ENCODE data around the gene DCTN5.

Gene DCTN5

DNA sequence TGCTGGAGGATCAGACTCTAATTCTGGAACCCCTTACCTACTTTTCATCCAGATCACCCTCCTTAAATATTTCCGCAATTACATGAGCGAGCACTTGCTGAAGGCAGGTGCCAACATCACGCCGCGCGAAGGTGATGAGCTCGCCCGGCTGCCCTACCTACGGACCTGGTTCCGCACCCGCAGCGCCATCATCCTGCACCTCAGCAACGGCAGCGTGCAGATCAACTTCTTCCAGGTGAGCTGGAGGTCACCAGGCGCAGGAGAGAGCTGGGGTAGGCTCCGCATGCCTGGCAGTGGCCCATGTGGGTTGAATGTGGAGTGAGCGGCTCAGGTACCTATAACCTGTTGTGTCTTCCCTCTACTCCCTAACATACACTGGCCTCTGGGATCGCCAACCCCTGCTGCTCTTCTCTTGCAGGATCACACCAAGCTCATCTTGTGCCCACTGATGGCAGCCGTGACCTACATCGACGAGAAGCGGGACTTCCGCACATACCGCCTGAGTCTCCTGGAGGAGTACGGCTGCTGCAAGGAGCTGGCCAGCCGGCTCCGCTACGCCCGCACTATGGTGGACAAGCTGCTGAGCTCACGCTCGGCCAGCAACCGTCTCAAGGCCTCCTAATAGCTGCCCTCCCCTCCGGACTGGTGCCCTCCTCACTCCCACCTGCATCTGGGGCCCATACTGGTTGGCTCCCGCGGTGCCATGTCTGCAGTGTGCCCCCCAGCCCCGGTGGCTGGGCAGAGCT, 48.3 kb downstream of the DCTN5 start:
- no peak for DNase-seq
- H3K9ac ChIP-seq (ENCODE audit: low read length) = no peak overlapping the region
- no peaks in the 10 kb centered on the region for H3K9me3 ChIP-seq (ENCODE audit: control insufficient read depth, low read length)
- no peak overlapping the region for H3K4me3 ChIP-seq (ENCODE audit: insufficient read depth in 1 of 2, low read depth in 1 of 2, low read length in 2 of 2)
- H3K4me2 ChIP-seq (ENCODE audit: low read length, poor library complexity, severe bottlenecking) = no peak overlapping the region
- H3K4ac ChIP-seq (ENCODE audit: low read depth in 1 of 2, low read length in 2 of 2) = no peak overlapping the region
- no peaks in the 10 kb centered on the region for H3K27me3 ChIP-seq (ENCODE audit: control insufficient read depth in 1 of 2, insufficient read depth in 1 of 2, low read length in 2 of 2)
- H4K91ac ChIP-seq (ENCODE audit: low read length) = no peak overlapping the region
- H3K79me1 ChIP-seq (replicated peaks; ENCODE audit: low read length, poor library complexity, severe bottlenecking) = peaks cover 29% of the 10 kb centered on the region
- H3K18ac ChIP-seq (ENCODE audit: low read depth in 1 of 2, low read length in 2 of 2) = no peak overlapping the region
- H3K14ac ChIP-seq (ENCODE audit: low read length in 2 of 2) = no peak overlapping the region
- H3K36me3 ChIP-seq (ENCODE audit: control insufficient read depth in 1 of 2, insufficient read depth in 2 of 2, low read depth in 1 of 2, low read length in 2 of 2) = peaks cover 61 to 62% of the 10 kb centered on the region in 2 experiments
- H2BK12ac ChIP-seq (ENCODE audit: low read length in 2 of 2) = no peak overlapping the region
- H2AFZ ChIP-seq (ENCODE audit: low read depth, low read length) = no peak overlapping the region
- no peak overlapping the region for H3K27ac ChIP-seq (ENCODE audit: low read length, poor library complexity, severe bottlenecking)
- no peak overlapping the region for H3K23ac ChIP-seq (ENCODE audit: low read length in 2 of 2)
- no peak overlapping the region for H2BK5ac ChIP-seq (ENCODE audit: low read depth, low read length, poor library complexity, severe bottlenecking)
- no peak overlapping the region for H4K8ac ChIP-seq (ENCODE audit: low read length)
- no peak overlapping the region for H2AK5ac ChIP-seq (ENCODE audit: low read length, severe bottlenecking)
- H2BK120ac ChIP-seq (ENCODE audit: low read depth, low read length) = no peak overlapping the region
- H2BK15ac ChIP-seq (ENCODE audit: low read depth, poor library complexity, severe bottlenecking) = no peak overlapping the region
- H3K4me1 ChIP-seq (ENCODE audit: control insufficient read depth, insufficient read depth, low read depth, low read length) = peaks cover 18% of the 10 kb centered on the region
- 99% methylated on average over 35 of the region's 36 CpGs for WGBS

DNA sequence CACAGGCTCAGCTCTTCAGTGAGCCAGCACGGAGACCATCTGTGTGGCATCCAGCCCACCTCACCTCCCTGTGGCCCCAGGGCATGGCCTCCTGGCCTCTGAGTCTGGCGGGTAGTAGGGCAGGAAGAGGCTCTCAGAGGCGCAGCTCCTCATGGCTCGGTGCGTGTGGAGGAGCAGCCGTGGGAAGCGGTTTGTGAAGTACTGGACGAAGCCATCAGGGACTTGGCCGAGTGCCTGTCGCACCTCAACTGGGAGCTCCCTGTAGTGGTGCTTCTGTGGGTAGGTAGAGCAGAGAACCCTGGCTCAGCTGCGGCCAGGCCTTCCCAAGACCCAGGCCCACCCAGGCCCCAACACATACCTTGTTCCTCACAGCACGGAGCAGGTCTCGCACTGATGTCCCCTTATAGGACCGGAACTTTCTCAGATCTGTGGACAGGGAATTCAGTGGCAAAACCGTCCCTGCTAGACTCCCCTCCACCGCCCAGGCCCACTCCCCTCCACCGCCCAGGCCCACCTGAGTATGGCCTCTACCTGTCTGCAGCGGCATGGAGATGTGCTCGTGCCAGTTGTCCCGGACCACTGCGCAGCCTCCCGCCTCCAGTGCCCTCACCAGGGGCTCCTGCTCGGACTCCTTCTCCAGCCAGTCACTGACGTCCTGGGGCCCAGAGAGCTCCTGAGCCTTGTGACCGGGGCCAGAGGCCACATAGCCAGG, 49.7 kb downstream of the DCTN5 start:
- no peak overlapping the region for H3K9ac ChIP-seq (ENCODE audit: low read length)
- no peak overlapping the region for H4K8ac ChIP-seq (ENCODE audit: low read length)
- H3K18ac ChIP-seq (ENCODE audit: low read depth in 1 of 2, low read length in 2 of 2) = no peak overlapping the region
- H4K91ac ChIP-seq (ENCODE audit: low read length) = no peak overlapping the region
- no peak overlapping the region for H2BK120ac ChIP-seq (ENCODE audit: low read depth, low read length)
- H2BK5ac ChIP-seq (ENCODE audit: low read depth, low read length, poor library complexity, severe bottlenecking) = no peak overlapping the region
- no peak overlapping the region for H2BK12ac ChIP-seq (ENCODE audit: low read length in 2 of 2)
- H3K4me2 ChIP-seq (ENCODE audit: low read length, poor library complexity, severe bottlenecking) = no peak overlapping the region
- no peak overlapping the region for H3K23ac ChIP-seq (ENCODE audit: low read length in 2 of 2)
- H3K79me1 ChIP-seq (replicated peaks; ENCODE audit: low read length, poor library complexity, severe bottlenecking) = peaks cover 29% of the 10 kb centered on the region
- no peak overlapping the region for H3K4me3 ChIP-seq (ENCODE audit: insufficient read depth in 1 of 2, low read depth in 1 of 2, low read length in 2 of 2)
- H3K27ac ChIP-seq (ENCODE audit: low read length, poor library complexity, severe bottlenecking) = no peak overlapping the region
- peaks cover 55 to 58% of the 10 kb centered on the region in 2 experiments for H3K36me3 ChIP-seq (ENCODE audit: control insufficient read depth in 1 of 2, insufficient read depth in 2 of 2, low read depth in 1 of 2, low read length in 2 of 2)
- H3K4ac ChIP-seq (ENCODE audit: low read depth in 1 of 2, low read length in 2 of 2) = no peak overlapping the region
- no peak overlapping the region for H2BK15ac ChIP-seq (ENCODE audit: low read depth, poor library complexity, severe bottlenecking)
- no peak for DNase-seq
- H3K27me3 ChIP-seq (ENCODE audit: control insufficient read depth in 1 of 2, insufficient read depth in 1 of 2, low read length in 2 of 2) = no peaks in the 10 kb centered on the region
- no peak overlapping the region for H2AFZ ChIP-seq (ENCODE audit: low read depth, low read length)
- H2AK5ac ChIP-seq (ENCODE audit: low read length, severe bottlenecking) = no peak overlapping the region
- H3K4me1 ChIP-seq (ENCODE audit: control insufficient read depth, insufficient read depth, low read depth, low read length) = peaks cover 24% of the 10 kb centered on the region
- H3K9me3 ChIP-seq (ENCODE audit: control insufficient read depth, low read length) = no peaks in the 10 kb centered on the region
- no peak overlapping the region for H3K14ac ChIP-seq (ENCODE audit: low read length in 2 of 2)
- WGBS = 98% methylated on average over 24 of the region's 25 CpGs

DNA sequence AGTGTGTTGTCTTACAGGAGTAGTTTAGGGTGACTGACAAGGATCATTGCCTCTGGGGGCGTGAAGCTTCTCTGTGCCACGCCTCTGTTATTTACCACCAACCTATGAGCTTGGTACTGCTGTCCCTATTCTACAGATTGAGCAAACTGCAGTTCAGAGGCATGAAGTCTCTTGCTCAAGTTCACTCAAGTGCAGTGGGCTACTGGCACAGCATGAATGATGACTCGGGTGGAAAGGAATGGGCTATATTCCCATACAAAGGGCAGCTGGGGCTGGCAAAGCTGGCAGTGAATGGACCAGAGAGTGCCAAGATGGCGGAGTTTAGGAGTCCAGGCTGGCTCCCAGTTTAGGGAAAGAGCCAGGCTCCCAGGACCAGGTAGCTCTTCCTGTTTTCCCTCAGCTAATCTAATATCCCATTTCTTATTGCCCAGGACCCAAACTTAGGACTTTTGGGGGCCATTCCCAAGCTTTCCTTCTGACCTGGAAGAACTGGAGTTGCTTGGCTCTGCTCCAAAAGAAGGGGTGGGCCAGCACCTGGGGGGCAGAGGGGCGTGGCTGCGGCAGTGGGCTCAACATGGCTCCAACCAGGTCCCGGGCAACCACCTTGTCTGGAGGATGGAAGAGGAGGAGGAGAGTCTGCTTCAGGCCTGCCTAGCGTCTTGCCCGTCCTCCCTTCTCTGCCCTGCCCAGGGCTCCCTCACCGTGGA, 50.4 kb downstream of the DCTN5 start:
- Histone ChIP-seq H2AFZ (ENCODE audit: low read depth, low read length) (no peak overlapping the region), H4K8ac (ENCODE audit: low read length) (no peak overlapping the region), H3K4me1 (ENCODE audit: control insufficient read depth, insufficient read depth, low read depth, low read length) (peaks cover 24% of the 10 kb centered on the region), H2BK120ac (ENCODE audit: low read depth, low read length) (no peak overlapping the region), H3K36me3 (ENCODE audit: control insufficient read depth in 1 of 2, insufficient read depth in 2 of 2, low read depth in 1 of 2, low read length in 2 of 2) (peaks cover 49 to 55% of the 10 kb centered on the region in 2 experiments), H3K79me1 (replicated peaks; ENCODE audit: low read length, poor library complexity, severe bottlenecking) (peaks cover 28% of the 10 kb centered on the region), H2BK12ac (ENCODE audit: low read length in 2 of 2) (no peak overlapping the region), H3K4me3 (ENCODE audit: insufficient read depth in 1 of 2, low read depth in 1 of 2, low read length in 2 of 2) (no peak overlapping the region), H2AK5ac (ENCODE audit: low read length, severe bottlenecking) (no peak overlapping the region), H3K27ac (ENCODE audit: low read length, poor library complexity, severe bottlenecking) (no peak overlapping the region), H3K4ac (ENCODE audit: low read depth in 1 of 2, low read length in 2 of 2) (no peak overlapping the region), H2BK15ac (ENCODE audit: low read depth, poor library complexity, severe bottlenecking) (no peak overlapping the region), H3K27me3 (ENCODE audit: control insufficient read depth in 1 of 2, insufficient read depth in 1 of 2, low read length in 2 of 2) (no peaks in the 10 kb centered on the region), H3K9me3 (ENCODE audit: control insufficient read depth, low read length) (no peaks in the 10 kb centered on the region), H3K14ac (ENCODE audit: low read length in 2 of 2) (no peak overlapping the region), H4K91ac (ENCODE audit: low read length) (no peak overlapping the region), H3K9ac (ENCODE audit: low read length) (no peak overlapping the region), H3K23ac (ENCODE audit: low read length in 2 of 2) (no peak overlapping the region), H3K18ac (ENCODE audit: low read depth in 1 of 2, low read length in 2 of 2) (no peak overlapping the region), H2BK5ac (ENCODE audit: low read depth, low read length, poor library complexity, severe bottlenecking) (no peak overlapping the region), H3K4me2 (ENCODE audit: low read length, poor library complexity, severe bottlenecking) (no peak overlapping the region)
- no peak for DNase-seq
- 98% methylated on average over 10 of the region's 10 CpGs for WGBS

Data from mesenchymal stem cell (in vitro differentiated cells and primary cell).